ENCODE measurements around the gene WDR89. TPM values are rescaled to one million over a fixed set of nuclear protein-coding genes. Genes with fewer than 3 reads are reported as not detected.

WDR89 gene
- total and polyA plus RNA-seq, 7 donors, result 5.0 to 10.0 (median 6.8) TPM

GRCh38 chr14:63565448-63565847 is 76.2 kb downstream of the WDR89 start:
- no peaks in the 10 kb centered on the region for H3K4me1 ChIP-seq
- H3K27me3 ChIP-seq, result no peaks in the 10 kb centered on the region
- H3K9me3 ChIP-seq, result no peaks in the 10 kb centered on the region
- intact Hi-C loops (cut with DNase I), result no loop called here
- no peak for TF ChIP-seq EP300 (IDR thresholded peaks at IDR 0.05)
- no peak for TF ChIP-seq POLR2A (IDR thresholded peaks at IDR 0.05)
- no peak for DNase-seq
- 91 to 94% methylated on average over 3 of the region's 3 CpGs for WGBS, 2 donors
- H3K4me3 ChIP-seq, result no peak overlapping the region
- no peaks in the 10 kb centered on the region for H3K36me3 ChIP-seq
- H3K27ac ChIP-seq, result no peak overlapping the region

- intact Hi-C loops (cut with DNase I), result no loop called here
- Histone ChIP-seq H3K4me3 (no peak overlapping the region), H3K4me1 (no peaks in the 10 kb centered on the region), H3K36me3 (no peaks in the 10 kb centered on the region), H3K9me3 (no peaks in the 10 kb centered on the region), H3K27me3 (no peaks in the 10 kb centered on the region), H3K27ac (no peak overlapping the region)
- no peak for DNase-seq
- 4 to 34% methylated on average over 1 of the region's 1 CpG for WGBS, 2 donors
- TF ChIP-seq POLR2A (IDR thresholded peaks at IDR 0.05) (no peak), CTCF (IDR thresholded peaks at IDR 0.05) (no peak), EP300 (IDR thresholded peaks at IDR 0.05) (no peak), POLR2AphosphoS5 (IDR thresholded peaks at IDR 0.05) (no peak)
Observed at GRCh38 chr14:63564318-63564717, 77.4 kb downstream of the WDR89 start.

GRCh38 chr14:63563370-63564026 is 78.2 kb downstream of the WDR89 start:
- no peak overlapping the region for H3K27ac ChIP-seq
- no peak for DNase-seq
- intact Hi-C loops (cut with DNase I), result no loop called here
- 90% methylated on average over 7 of the region's 7 CpGs for WGBS, 2 donors
- H3K4me3 ChIP-seq, result no peak overlapping the region
- no peaks in the 10 kb centered on the region for H3K4me1 ChIP-seq
- TF ChIP-seq POLR2A (IDR thresholded peaks at IDR 0.05) (no peak), EP300 (IDR thresholded peaks at IDR 0.05) (no peak), CTCF (IDR thresholded peaks at IDR 0.05) (no peak), POLR2AphosphoS5 (IDR thresholded peaks at IDR 0.05) (no peak)
- H3K36me3 ChIP-seq, result no peaks in the 10 kb centered on the region
- H3K9me3 ChIP-seq, result no peaks in the 10 kb centered on the region
- H3K27me3 ChIP-seq, result no peaks in the 10 kb centered on the region

- no peak overlapping the region for H3K27ac ChIP-seq
- intact Hi-C loops (cut with DNase I), result no loop called here
- no peaks in the 10 kb centered on the region for H3K36me3 ChIP-seq
- 86 to 90% methylated on average over 3 of the region's 3 CpGs for WGBS, 2 donors
- no peak overlapping the region for H3K4me3 ChIP-seq
- H3K4me1 ChIP-seq, result no peaks in the 10 kb centered on the region
- H3K27me3 ChIP-seq, result no peaks in the 10 kb centered on the region
- DNase-seq, result no peak
- TF ChIP-seq POLR2AphosphoS5 (IDR thresholded peaks at IDR 0.05) (no peak), POLR2A (IDR thresholded peaks at IDR 0.05) (no peak), CTCF (IDR thresholded peaks at IDR 0.05) (no peak), EP300 (IDR thresholded peaks at IDR 0.05) (no peak)
- H3K9me3 ChIP-seq, result no peaks in the 10 kb centered on the region
Observed at GRCh38 chr14:63562405-63562804, 79.3 kb downstream of the WDR89 start.

- Histone ChIP-seq H3K9me3 (no peaks in the 10 kb centered on the region), H3K27ac (no peak overlapping the region), H3K27me3 (no peaks in the 10 kb centered on the region), H3K36me3 (no peaks in the 10 kb centered on the region), H3K4me3 (no peak overlapping the region), H3K4me1 (no peaks in the 10 kb centered on the region)
- DNase-seq, result no peak
- TF ChIP-seq POLR2A (IDR thresholded peaks at IDR 0.05) (no peak), CTCF (IDR thresholded peaks at IDR 0.05) (no peak), EP300 (IDR thresholded peaks at IDR 0.05) (no peak), POLR2AphosphoS5 (IDR thresholded peaks at IDR 0.05) (no peak)
- 86 to 90% methylated on average over 7 of the region's 7 CpGs for WGBS, 2 donors
- intact Hi-C loops (cut with DNase I), result no loop called here
Observed at GRCh38 chr14:63555572-63555971, 86.1 kb downstream of the WDR89 start.

All from sigmoid colon (tissue), 7 donors.